ENCODE data around the gene ACTR2. TPM values are rescaled to one million over a fixed set of nuclear protein-coding genes. Genes with fewer than 3 reads are reported as not detected.

Gene ACTR2
- total and polyA plus RNA-seq, 2 of the 13 experiments (the other 11 are each of a cell fraction or from before 2014, with no cell fraction given), result 51.2 to 100 TPM

- TF ChIP-seq ZNF747 (CRISPR knock-in tag; IDR thresholded peaks at IDR 0.05; ENCODE audit: borderline replicate concordance) (no peak), ZNF329 (CRISPR knock-in tag; IDR thresholded peaks at IDR 0.05; ENCODE audit: low read depth) (no peak), SETDB1 (CRISPR knock-in tag; IDR thresholded peaks at IDR 0.05; ENCODE audit: borderline replicate concordance) (0 out of 2 replicates have a peak, but pooled peaks have one; percentile 41), GATAD2A (CRISPR knock-in tag; IDR thresholded peaks at IDR 0.05) (peak; percentile 48; the same call in 1 of the 2 replicates), RXRA (CRISPR knock-in tag; IDR thresholded peaks at IDR 0.05) (no peak), TFAP4 (IDR thresholded peaks at IDR 0.05; ENCODE audit: borderline replicate concordance, low read depth) (peak; percentile 46; the same call in 1 of the 2 replicates), EP300 (IDR thresholded peaks at IDR 0.05; ENCODE audit: low read depth in 2 of 2, low read length in 2 of 2) (peak in 1 of 2 experiments; percentile 39; a peak in 1 of 4 replicates), EP300 (CRISPR knock-in tag; IDR thresholded peaks at IDR 0.05; ENCODE audit: borderline replicate concordance) (no peak), CHD2 (IDR thresholded peaks at IDR 0.05; ENCODE audit: low read depth, low read length) (no peak), PPARG (CRISPR knock-in tag; conservative IDR thresholded peaks at IDR 0.05) (peak; percentile 61), KDM1A (CRISPR knock-in tag; IDR thresholded peaks at IDR 0.05) (0 out of 2 replicates have a peak, but pooled peaks have one; percentile 21), YY1 (IDR thresholded peaks at IDR 0.05; ENCODE audit: insufficient read depth, insufficient replicate concordance, low read depth, low read length) (peak; percentile 31), ZNF7 (CRISPR knock-in tag; IDR thresholded peaks at IDR 0.05) (peak; percentile 54; the same call in 1 of the 2 replicates), BCL6 (CRISPR knock-in tag; IDR thresholded peaks at IDR 0.05) (0 out of 2 replicates have a peak, but pooled peaks have one; percentile 25), REPIN1 (CRISPR knock-in tag; IDR thresholded peaks at IDR 0.05; ENCODE audit: borderline replicate concordance, low read depth) (0 out of 2 replicates have a peak, but pooled peaks have one; percentile 9), SKIL (CRISPR knock-in tag; IDR thresholded peaks at IDR 0.05; ENCODE audit: borderline replicate concordance) (no peak), FOXJ3 (CRISPR knock-in tag; IDR thresholded peaks at IDR 0.05; ENCODE audit: borderline replicate concordance) (peak; percentile 50; the same call in 1 of the 2 replicates)
- TF ChIP-seq, protein P1, sequence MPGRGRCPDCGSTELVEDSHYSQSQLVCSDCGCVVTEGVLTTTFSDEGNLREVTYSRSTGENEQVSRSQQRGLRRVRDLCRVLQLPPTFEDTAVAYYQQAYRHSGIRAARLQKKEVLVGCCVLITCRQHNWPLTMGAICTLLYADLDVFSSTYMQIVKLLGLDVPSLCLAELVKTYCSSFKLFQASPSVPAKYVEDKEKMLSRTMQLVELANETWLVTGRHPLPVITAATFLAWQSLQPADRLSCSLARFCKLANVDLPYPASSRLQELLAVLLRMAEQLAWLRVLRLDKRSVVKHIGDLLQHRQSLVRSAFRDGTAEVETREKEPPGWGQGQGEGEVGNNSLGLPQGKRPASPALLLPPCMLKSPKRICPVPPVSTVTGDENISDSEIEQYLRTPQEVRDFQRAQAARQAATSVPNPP (CRISPR knock-in tag; IDR thresholded peaks at IDR 0.05), result no peak
- TF ChIP-seq, protein P2, sequence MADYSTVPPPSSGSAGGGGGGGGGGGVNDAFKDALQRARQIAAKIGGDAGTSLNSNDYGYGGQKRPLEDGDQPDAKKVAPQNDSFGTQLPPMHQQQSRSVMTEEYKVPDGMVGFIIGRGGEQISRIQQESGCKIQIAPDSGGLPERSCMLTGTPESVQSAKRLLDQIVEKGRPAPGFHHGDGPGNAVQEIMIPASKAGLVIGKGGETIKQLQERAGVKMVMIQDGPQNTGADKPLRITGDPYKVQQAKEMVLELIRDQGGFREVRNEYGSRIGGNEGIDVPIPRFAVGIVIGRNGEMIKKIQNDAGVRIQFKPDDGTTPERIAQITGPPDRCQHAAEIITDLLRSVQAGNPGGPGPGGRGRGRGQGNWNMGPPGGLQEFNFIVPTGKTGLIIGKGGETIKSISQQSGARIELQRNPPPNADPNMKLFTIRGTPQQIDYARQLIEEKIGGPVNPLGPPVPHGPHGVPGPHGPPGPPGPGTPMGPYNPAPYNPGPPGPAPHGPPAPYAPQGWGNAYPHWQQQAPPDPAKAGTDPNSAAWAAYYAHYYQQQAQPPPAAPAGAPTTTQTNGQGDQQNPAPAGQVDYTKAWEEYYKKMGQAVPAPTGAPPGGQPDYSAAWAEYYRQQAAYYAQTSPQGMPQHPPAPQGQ (CRISPR knock-in tag; IDR thresholded peaks at IDR 0.05; ENCODE audit: borderline replicate concordance), result no peak
- TF ChIP-seq, protein P3, sequence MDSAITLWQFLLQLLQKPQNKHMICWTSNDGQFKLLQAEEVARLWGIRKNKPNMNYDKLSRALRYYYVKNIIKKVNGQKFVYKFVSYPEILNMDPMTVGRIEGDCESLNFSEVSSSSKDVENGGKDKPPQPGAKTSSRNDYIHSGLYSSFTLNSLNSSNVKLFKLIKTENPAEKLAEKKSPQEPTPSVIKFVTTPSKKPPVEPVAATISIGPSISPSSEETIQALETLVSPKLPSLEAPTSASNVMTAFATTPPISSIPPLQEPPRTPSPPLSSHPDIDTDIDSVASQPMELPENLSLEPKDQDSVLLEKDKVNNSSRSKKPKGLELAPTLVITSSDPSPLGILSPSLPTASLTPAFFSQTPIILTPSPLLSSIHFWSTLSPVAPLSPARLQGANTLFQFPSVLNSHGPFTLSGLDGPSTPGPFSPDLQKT (CRISPR knock-in tag; IDR thresholded peaks at IDR 0.05; ENCODE audit: borderline replicate concordance), result no peak
- TF ChIP-seq, protein P4, sequence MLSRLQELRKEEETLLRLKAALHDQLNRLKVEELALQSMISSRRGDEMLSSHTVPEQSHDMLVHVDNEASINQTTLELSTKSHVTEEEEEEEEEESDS (CRISPR knock-in tag; IDR thresholded peaks at IDR 0.05; ENCODE audit: borderline replicate concordance), result no peak
Measured at GRCh38 chr2:65291216-65292105, 63.8 kb downstream of the ACTR2 start (continued).

All from HepG2 (cell line).